ENCODE measurements around the gene RC3H1.
"Not testable (repeated sequence)": the region's sequence is repeated elsewhere in the genome, so short reads cannot be mapped to it uniquely, and the experiment has no call there.

The RC3H1 gene

DNA sequence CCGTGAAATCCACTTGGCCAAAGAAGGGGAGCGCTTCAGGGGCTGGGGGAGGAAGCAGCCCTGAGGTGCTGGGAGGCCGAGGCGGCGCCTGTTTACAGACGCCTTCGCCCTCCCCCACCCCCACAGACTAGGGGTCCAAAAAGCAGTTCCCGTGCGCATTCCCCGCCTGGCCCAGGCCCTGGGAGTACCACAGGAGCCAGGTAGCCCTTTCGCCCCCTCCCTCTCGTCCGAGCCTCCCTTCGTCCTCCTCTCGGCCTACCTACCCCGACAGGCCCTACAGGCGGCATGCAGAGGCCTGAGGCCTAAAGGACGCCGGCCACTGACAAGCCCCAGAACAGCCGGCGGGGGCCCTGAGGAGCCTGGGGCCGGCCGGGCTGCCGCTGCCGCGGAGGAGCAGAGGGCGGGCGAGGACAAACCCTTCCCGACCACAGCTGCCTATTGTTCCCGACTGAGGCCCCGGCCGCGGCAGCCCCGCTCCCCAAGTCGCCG lies 522 bp downstream of the RC3H1 start:
- DNase-seq (ENCODE audit: low spot score), result peak; percentile 24

DNA sequence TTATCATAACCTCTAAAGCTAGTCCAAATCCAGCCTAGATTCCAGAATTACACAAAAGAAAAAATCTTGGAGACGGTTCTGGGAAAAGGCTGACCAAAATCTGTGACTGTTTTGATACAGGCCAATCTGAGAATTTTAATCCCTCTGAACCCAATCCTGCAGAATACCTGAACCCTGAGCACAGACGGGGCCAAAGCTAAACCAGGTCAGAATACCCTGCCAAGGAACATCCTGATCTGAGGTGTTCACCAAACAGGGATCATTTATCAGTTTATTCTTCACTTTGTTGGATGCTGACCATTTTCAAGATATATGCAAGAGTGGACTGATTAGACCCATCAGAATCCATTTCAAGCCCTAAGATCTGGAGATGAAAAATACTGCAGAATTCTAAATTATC lies 3.6 kb downstream of the RC3H1 start:
- no peak for DNase-seq (ENCODE audit: low spot score)

GRCh38 chr1:174017231-174017970 lies 4.8 kb downstream of the RC3H1 start:
- DNase-seq (ENCODE audit: low spot score), result no peak

DNA sequence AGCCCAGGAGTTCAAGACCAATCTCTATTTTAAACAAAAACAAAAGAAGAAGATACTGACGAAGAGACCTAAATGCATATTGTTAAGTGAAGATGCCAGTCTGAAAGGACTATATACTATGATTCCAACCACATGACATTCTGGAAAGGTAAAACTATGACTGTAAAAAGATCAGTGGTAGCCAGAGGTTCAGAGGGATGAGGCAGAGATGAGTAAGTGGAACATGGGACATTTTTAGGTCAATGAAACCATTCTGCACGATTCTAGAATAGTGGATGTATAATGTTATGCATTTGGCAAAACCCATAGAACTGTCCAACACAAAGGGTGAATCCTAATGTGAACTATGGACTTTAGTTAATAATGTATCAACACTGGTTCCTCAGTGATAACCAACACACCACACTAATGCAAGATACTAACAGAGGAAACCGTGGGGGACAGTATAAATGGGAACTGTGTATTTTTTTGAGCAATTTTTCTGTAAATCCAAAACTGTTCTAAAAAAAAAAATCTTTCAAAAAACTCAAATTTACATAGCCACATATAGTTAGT lies 8.2 kb downstream of the RC3H1 start:
- DNase-seq (ENCODE audit: low spot score), result no peak

DNA sequence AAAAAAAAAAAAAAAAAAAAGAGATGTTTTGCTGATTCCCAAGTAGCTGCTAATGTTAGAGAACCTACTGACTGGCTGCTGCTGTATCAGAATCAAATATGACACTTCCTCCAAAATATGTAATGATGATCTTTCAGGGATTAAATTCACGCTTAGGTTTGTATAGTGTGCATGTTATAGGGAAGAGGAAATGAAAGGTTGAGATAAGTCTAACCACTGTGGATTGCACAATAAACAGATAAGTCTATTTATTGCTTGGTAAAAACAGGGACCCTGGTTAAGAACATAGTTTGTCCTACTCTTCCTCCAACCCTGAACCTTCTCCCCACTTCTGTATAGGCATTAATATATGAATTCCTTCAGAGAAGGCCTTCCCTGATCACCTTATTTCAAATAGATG lies 13.2 kb downstream of the RC3H1 start:
- DNase-seq (ENCODE audit: low spot score), result no peak

- no peak for DNase-seq (ENCODE audit: low spot score)
Measured at GRCh38 chr1:174008269-174008668, 13.9 kb downstream of the RC3H1 start.

DNA sequence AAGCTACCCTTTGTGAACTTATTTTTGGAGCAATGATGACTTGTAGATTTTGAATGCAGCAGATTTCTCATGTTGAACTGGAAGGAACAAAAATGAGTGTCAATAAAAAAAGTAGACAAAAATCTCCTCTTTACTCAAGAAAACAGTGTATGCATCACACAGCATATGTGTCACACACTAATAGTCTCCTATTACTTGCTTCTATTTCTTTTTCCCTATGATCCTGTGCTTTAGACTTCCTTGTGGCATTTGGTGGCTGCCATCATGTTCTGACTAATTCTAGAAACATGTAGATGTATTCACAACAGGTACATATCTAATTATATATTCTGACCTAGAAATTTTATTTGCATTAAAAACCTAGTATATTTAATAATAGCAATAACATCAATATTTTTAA lies 14.3 kb downstream of the RC3H1 start:
- DNase-seq (ENCODE audit: low spot score), result no peak

- DNase-seq (ENCODE audit: low spot score), result peak; percentile 30
Measured at GRCh38 chr1:174005032-174005431, 17.1 kb downstream of the RC3H1 start.

DNA sequence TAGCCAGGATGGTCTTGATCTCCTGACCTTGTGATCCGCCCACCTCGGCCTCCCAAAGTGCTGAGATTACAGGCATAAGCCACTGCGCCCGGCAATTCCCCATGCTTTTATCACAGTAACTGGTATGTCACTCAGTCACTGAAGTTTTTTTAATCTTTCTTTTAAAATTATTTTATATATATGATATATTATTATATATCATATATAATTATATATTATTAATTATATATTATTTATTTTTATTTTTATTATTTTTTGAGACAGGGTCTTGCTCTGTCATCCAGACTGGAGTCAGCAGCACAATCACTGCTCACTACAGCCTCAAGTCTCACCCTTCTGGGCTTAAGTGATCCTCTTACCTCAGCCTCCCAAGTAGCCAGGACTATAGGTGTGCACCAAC lies 18.3 kb downstream of the RC3H1 start:
- no peak for DNase-seq (ENCODE audit: low spot score)

DNA sequence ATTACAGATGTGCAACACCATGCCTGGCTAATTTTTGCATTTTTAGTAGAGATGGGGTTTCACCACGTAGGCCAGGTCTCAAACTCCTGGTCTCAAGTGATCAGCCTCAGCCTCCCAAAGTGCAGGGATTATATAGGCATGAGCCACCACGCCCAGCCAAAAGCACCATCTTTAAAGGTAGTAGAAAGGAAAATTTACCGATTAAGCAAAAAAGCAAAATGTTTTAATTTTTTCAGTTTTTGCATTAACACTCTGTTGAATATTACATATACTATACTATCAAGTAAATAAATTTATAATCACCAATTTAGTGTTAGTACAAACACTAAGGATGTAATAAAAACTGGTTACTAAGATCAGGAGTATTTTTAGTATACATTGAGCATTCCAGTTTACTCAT lies 20.6 kb downstream of the RC3H1 start:
- no peak for DNase-seq (ENCODE audit: low spot score)

DNA sequence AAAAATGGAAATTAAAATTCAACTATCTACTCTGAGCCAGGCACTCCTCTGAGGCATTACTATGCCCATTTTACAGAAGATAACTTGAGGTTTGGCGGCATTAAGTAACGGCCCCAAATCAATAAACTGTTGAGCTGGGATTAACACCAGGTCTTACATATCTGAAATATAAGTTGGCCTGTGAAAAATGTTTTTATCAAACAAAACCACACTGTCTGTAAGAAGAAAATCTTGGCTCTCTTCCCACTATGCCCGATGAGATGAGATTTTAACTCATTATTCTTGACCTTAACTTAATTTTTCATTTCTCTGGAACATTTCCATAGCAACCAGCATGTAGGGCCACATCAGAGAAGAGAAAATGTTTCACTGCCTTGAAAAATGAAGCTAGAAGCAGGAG lies 21.8 kb downstream of the RC3H1 start:
- DNase-seq (ENCODE audit: low spot score), result no peak

- DNase-seq (ENCODE audit: low spot score), result no peak
Measured at GRCh38 chr1:173997791-173998190, 24.4 kb downstream of the RC3H1 start.

- DNase-seq (ENCODE audit: low spot score), result no peak
Measured at GRCh38 chr1:173996995-173997394, 25.2 kb downstream of the RC3H1 start.

DNA sequence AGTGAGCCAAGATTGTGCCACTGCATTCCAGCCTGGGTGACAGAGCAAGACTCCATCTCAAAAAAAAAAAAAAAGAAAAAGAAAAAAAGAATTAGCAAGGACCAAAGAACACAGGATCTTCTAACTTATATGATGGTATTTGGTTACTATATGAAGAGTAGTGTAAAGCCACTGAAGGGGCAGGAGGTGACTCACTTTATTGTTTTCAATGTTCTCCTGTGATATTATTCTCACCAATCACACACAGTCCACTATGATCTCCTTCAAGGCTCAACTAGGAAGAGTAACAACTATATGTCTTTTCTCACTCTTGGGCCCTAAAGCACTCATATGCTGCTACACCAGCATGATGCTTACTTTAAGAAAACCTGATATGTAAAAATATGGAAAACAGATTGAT lies 26.7 kb downstream of the RC3H1 start:
- DNase-seq (ENCODE audit: low spot score), result no peak

DNA sequence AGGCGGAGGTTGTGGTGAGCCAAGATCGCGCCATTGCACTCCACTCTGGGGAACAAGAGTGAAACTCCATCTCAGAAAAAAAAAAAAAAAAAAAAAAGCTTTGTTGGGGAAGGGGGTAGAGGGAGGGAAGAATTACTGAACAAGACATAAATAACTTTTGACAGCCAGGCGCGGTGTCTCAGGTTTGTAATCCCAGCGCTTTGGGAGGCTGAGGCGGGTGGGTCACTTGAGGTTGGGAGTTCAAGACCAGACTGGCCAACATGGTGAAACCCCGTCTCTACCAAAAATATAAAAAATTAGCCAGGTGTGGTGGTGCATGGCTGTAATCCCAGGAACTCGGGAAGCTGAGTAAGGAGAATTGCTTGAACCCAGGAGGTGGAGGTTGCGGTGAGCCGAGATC lies 28.2 kb downstream of the RC3H1 start:
- not testable (repeated sequence) for DNase-seq (ENCODE audit: low spot score)

DNA sequence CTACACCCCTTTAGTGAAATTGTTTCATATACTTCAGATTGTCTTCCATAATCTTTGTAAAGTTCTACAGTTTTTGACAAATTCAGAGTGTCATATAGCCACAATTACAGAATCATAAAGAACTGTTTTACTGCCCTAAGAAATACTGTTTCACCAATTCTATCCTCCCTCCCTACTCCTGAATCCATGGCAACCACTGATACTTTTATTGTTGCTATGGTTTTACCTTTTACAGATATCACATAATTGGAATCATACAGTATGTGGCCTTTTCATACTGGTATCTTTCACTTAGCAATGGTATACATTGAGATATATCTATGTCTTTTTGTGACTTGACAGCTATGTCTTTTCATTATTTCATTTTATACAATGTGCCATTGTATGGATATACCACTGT lies 34.1 kb downstream of the RC3H1 start:
- DNase-seq (ENCODE audit: low spot score), result no peak

GRCh38 chr1:173986951-173987350 lies 35.2 kb downstream of the RC3H1 start:
- no peak for DNase-seq (ENCODE audit: low spot score)

DNA sequence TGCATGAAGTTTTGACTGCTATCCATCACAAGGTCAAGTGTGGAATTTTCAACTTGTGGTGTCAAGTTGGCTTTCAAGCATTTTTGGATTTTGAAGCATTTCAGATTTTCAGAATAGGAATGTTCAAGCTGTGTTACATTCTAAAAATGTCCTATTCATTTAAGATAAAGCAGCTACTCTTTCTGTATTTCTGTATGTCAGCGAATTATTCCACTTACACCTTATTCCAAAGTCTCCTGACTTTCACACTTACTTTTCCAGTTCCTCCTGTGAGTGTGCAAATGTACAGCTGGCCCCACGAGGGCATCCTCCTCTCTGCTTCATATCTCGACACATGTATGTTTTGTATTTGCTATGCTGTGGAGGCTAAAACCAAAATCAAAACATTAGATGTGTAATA lies 51.9 kb downstream of the RC3H1 start:
- no peak for DNase-seq (ENCODE audit: low spot score)

GRCh38 chr1:173965896-173966295 lies 56.3 kb downstream of the RC3H1 start:
- DNase-seq (ENCODE audit: low spot score), result not testable (repeated sequence)

DNA sequence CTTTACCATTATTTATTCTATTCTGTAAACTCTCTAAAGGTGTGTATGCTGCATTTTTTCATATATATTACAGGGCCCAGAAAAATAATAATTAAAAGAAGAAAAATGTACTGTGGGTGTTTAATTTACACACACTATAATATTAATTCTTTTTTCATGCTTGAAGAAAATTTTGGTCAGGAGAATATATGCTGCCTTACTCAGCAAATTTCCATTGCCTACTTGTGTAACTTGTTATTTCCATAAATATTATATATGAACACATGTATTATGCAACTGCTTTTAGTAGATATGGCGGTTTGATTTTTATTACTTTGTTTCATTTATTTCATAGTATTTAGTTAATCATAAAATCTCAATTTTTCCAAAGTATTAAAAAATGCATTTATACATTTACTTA lies 58.7 kb downstream of the RC3H1 start:
- DNase-seq (ENCODE audit: low spot score), result no peak

DNA sequence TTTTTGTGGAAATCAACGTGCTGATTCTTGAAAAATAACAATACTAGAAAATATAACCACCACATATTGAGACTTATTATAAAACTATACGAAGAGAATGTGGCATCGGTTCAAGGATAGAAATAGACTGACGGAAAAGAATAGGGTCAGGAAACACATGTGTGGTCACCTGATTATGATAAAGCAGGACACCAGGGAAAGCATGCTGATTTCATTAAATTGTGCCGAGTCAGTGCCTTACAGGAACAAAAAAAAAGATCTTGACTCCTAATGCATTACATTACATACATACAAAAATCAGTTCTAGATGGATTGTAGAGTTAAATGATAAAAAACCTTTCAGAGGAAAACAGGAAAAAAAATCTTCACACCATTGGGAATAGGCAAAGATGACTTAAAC lies 61.5 kb downstream of the RC3H1 start:
- no peak for DNase-seq (ENCODE audit: low spot score)

- no peak for DNase-seq (ENCODE audit: low spot score)
Measured at GRCh38 chr1:173954179-173954578, 68.0 kb downstream of the RC3H1 start.

GRCh38 chr1:173948594-173948993 lies 73.6 kb downstream of the RC3H1 start:
- no peak for DNase-seq (ENCODE audit: low spot score)

DNA sequence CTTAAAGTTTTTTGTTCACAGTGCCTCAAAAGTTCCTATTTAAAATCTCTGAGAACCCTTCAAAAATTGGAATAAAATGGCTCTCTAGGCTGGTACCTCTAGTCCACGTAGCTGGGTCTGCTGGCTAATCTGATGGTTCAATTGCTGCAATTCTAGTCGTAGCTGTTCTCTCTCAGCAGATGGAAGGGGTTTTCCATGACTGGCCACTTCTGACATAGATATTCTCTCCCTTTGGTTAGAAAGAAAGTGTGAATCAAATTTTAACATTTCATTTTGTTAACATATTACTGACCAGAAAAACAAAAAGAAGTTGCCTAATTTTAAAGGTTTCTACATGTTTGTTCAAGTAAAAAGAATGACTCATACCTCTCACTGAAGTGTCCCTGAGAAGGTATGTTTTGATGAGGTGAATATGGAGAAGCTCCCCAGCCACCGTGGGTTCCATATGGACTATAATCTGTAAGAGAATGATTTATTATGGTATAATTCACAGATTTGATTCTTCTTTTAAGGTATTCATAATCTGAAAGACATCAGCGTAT lies 75.7 kb downstream of the RC3H1 start:
- no peak for DNase-seq (ENCODE audit: low spot score)
